Hematopoietic multipotent progenitor cell treated with erythropoietin and hydrocortisone succinate and interleukin-3 and kit ligand, for 17 days (in vitro differentiated cells): ENCODE results near the gene WDR48.

Experiments used
- DNase-seq: peaks from one replicate; pipeline ENCODE4 v3.0.0-alpha.2; 2015; ENCODE audit warnings: low spot score

The WDR48 gene

DNA sequence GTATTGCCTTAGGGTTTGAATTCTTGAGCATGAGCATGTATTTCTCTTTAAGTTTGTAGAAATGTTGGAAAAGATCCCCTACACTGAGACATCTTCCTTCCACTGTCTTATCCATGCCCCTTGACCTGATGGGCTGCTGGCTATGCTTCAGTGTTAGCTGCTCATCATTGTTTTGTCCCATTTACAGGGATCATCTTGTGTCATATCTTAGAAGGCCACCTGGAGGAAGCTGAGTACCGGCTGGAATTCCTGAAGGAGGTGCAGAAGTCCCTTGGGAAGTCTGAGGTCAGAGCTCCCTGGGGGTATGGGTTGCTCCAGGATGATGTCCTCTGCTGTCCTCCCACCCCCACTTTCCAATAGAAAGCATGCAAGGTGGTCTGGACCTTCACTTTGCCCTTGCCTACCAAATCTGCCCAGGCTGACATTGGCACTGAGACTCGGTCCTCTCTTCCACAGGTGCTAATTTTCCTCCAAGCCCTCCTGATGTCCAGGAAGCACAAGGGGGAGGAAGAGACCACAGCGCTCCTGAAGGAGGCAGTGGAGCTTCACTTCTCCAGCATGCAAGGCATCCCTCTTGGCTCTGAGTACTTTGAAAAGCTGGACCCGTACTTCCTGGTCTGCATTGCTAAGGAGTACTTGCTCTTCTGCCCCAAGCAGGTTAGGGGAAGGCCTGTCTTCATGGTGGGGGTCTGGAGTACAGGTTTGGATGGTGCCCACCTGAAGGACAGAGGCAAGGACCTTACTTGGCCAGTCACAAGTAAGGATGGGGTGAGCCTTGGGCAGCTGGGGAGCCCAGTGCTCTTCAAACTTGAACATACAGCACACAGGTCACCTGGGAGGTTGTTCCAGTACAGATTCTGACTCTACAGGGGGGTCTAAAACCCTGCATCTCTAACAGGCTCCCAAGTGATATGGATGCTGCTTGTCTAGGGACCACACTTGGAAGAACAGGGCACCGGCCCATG, 73.3 kb downstream of the WDR48 start:
- no peak for DNase-seq

DNA sequence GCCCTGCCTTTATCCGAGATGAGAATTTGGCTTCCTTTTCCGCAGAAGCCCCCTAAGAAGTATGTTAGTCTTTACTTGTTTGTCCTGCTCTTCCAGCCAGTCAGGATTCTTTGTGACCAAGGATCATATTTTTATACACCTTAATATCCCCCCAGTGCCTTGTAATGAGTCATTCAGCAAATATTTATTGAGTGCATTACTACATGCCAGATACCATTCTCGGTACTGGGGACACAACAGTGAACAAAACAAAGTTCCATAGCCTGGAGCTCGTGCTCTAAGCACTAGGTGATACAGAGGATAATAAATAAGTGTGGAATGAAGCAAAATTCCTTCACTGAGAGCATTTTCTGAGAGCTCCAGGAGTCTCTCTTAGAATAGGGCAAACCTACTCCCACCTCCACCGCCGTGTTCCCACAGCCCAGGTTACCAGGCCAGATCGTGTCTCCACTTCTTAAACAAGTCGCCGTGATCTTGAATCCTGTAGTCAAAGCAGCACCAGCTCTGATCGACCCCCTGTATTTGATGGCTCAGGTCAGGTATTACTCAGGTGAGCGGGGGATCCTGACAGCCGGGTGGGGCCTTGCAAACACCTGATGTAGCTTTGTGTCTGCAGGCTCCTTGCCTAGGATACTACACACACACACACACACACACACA, 74.2 kb downstream of the WDR48 start:
- DNase-seq = no peak

DNA sequence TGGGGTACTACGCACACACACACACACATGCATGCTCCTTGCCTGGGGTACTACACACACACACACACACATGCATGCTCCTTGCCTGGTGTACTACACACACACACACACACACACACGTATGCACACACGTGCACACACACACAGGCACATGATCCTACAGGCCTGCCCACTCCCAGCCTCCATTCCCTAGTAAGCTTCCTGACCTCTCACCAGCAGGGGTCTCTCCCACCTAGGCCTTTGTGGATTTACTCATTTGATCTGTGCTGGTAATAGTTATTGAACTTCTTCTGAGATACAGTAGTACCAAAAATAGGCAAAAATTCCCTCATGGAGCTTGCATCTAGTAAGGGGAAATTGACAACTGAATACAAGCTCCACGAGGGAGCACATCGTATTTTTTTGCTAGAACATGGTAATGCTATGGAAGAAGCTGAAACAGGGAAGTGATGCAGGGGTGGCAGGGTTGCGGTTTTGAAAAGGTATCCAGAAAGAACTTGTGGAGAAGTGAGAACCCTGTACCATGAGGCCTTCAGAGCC, 74.8 kb downstream of the WDR48 start:
- DNase-seq = peak; percentile 65

DNA sequence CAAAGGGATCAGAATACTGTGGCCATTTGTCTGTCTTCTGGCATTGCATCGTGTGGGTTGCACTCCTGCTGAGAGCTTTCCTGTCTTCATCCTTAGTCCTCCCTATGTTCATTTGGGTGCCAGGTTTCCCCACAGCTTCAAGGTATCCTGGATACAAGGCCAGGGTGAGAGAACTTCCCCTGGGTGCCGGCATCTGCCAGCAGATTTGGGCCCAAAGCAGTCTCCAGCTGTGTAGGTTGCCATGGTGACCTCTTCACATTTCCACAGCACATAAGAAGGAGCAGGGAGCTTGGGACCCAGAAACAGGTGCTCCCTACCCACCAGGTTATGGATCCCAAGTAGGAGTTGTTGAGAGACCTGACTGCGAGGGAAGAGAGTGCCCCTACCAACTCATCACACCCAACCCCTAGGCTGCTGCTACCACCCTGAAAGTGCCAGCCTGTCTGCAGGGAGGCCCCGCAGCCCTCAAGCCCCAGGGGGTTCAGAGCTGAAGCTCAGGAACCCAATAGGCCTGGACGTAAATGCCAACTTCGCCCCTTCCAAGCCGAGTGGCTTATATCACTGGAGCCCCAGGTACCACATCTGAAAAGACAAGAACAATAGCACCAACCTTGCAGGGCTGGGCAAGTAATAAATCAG, 75.6 kb downstream of the WDR48 start:
- no peak for DNase-seq

DNA sequence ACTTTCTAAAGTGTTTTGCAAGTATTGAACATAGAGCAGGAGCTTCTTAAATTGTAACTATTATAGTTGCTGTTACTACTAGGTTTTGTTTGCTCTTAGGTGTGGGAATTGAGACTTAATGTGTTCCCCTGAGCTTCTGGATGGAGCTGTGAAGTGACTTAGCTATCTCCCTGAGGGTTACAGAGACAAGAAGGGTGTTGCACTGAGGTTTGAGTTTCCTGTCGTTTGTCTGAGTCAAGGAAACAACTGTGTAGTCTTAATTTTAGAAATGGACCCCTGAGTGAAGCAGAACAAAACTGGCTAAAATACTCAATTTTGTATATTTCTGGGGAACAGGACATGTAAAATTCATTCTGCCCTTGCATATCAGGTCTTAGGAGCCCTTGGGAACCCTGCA, 76.1 kb downstream of the WDR48 start:
- no peak for DNase-seq

DNA sequence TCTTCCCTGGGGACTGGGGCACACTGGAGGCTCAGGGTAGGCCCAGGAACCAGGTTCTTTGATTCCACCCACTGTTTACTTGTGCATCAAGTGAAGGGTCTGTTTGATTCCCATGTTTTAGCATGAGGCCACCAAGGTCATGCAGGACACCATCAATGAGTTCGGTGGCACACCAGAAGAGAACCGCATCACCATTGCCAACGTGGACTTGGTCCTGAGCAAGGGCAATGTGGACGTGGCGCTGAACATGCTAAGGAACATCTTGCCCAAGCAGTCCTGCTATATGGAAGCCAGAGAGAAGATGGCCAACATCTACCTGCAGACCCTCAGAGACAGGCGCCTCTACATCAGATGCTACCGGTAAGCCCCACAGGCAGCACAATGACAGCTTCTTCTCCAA, 77.1 kb downstream of the WDR48 start:
- no peak for DNase-seq

DNA sequence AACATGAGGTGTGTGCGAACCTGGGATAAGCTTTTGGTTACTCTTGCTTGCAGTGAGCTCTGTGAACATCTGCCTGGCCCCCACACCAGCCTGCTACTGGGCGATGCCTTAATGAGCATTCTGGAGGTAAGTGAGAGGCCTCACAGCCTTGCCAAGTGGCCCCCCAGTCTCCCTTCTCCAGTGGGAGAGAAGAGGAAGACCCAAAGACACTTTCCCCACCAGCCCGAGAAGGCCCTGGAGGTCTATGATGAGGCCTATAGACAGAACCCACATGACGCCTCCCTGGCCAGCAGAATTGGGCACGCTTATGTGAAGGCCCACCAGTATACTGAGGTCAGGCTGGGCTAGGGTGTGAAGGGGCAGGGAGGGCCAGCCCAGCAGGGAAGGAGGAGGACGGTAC, 78.2 kb downstream of the WDR48 start:
- no peak for DNase-seq

DNA sequence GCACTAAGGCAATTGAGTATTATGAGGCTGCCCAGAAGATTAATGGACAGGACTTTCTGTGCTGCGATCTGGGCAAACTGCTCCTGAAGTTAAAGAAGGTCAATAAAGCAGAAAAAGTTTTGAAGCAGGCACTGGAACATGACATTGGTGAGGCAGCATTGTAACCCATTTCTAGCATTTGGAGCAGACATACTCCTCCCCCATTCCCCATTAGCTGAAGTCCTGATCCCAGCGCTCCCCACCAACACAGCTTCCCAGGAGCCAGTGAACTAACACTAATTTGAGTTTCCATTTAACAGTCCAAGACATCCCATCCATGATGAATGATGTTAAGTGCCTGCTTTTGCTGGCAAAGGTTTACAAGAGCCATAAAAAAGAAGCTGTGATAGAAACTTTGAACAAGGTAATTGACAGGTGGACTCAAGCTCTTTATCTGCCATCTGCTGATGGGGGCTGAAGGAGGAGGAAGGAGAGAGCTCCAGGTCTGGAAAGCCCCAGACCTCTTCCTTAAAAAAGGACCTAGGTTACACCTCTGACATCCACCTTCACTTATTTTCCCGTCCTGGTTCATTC, 79.0 kb downstream of the WDR48 start:
- no peak for DNase-seq

DNA sequence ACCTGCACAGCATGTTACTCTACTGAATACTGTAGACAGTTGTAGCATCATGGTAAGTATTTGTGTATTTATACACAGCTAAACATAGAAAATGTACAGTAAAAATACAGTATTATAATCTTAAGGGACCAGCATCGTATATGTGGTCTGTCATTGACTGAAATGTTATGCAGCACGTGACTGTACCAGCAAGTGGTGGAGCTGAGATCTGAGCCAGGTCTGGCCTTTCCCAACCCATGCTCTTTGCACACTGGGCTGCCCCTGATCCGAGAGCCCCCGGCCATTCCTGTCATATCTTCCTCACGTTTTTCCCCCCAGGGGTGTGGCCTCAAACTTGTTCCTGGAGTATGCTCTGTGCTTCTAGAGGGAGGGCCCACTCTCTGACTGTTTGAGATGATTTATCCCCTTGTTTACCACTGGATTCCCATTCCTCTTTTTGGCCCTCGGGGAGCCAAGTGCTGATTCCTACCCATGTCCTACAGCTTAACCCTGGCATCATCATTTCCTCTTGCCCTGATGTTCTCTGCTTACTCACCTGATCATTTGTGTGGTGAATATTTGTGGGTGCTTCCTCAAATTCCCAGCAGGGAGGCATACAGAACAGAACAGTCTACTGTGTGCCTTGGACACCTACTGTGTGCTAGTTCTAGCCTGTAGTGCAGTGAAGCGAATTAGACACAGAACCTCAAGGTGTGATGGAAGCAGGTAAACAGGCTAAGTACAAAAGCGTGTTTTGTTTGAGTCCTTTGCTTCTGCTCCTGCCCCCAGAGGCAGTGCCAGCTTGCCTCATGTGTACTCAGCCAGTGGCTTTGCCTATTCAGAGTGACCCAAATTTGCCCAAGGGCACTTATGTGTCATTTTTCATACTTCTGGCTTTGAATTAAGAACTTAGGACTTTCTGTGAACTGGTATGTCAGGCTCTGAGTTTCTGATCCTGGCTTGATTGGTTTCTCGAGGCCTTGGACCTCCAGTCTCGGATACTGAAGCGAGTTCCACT, 80.6 kb downstream of the WDR48 start:
- DNase-seq = no peak

DNA sequence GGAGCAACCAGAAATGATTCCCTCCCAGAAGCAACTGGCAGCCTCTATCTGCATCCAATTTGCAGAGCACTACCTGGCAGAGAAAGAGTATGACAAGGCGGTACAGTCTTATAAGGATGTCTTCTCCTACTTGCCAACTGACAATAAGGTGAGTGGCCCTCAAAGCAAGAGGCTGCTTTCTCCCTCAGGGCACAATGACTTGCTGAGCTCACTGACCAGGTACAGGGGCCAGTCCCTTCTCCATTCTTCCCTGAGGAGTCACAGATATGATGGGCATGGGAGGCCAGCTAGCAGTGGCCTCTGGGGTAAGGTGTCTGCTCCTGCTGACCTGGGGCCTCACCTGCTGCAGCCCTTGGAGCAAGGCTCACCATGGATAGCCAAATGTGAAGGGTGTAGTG, 81.3 kb downstream of the WDR48 start:
- no peak for DNase-seq

DNA sequence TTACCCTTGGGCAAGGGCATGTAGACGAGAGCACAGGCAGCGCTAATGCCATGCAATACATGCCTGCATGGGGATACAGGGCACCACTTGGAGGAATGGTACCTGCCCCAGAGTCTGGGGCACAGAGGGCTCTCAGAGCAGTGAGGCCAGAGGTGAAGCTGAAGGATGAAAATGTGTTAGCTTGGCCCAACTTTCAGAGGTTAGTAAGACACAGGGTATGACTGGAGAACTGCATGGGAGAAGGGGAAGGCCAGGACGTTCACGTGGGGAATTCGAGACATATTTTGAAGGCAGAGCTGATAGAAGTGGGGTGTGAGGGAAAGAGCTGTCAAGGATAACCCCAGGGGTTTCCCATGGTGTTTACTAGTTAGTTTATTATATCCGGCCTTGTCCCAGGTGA, 82.0 kb downstream of the WDR48 start:
- no peak for DNase-seq

DNA sequence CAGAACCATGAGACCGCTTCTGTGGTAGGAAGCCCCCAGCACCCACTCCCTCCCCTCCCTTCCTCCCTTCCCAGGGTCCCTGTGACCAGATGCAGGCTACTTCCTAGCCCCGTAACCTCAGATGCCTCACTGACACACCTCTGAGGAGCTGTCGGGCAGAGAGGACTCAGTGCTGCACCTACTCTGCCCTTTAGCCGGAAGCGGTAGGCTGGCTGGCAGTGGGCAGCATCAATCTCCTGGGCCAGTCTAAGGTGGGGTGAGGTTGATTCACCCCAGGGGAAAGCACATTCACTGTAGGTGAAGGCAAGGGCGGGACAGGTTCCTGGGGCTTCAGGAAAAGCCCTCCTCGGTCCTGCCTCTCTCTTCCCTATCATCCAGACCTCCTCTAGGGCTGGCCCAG, 82.5 kb downstream of the WDR48 start:
- DNase-seq = no peak

DNA sequence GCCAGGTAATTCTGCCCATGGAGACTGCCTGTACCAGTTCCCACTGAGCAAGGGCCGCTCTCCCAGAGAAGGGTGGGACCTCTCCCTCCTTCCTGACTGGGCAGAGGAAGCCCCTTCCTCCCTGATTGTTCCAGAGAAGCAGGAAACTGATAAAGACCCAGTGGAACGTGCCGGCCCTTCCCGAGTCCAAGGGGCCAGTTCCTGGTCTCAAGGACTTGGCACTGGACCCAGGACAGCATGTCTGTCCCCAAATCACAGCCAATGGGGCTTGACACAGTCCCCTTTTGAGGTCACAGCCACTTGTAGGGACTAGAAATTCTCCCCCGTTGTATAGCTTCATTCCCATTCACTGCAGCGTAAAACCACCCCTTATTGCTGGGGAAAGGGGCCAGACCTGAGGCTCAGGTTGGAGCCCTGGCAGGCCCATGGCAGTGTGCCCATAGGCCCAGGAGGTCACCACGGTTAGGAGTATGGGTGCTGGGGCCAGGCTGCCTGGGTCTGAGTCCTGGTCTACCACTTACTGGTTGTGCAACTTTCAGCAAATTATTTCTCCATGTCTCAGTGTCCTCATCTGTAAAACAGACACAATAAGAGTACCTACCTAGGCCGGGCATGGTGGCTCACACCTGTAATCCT, 83.5 kb downstream of the WDR48 start:
- DNase-seq = no peak

DNA sequence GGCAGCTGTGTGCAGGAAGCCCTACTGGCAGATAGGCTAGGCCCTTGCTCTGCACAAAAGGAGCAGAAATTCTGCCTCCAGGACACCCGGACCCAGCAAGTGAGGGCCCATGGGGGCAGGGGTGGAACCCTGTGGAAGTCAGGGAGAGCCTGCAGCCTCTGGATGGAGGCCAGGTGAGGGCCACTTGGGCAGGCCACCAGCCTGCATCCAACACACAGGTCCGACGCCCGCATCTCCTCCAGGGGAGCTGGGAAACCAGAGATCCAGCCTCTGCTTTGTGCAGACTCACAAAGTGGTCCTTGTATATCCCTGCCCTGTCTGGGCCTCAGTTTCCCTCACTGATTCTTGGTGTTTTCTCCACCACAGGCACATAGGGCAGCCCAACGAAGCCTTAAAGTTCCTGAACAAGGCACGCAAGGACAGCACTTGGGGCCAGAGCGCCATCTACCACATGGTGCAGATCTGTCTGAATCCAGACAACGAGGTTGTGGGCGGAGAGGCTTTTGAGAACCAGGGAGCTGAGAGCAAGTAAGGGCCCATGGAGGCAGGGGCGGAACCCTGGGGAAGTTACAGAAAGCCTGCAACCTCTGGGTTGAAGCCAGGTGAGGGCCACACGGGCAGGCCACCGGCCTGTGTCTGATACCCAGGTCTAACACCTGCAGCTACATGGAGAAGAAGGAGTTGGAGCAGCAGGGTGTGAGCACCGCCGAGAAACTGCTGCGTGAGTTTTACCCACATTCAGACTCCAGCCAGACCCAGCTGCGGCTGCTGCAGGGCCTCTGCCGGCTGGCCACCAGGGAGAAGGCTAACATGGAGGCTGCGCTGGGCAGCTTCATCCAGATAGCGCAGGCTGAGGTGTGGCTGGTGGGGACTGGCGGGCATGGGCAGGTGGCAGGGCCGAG, 85.0 kb downstream of the WDR48 start:
- DNase-seq = no peak

DNA sequence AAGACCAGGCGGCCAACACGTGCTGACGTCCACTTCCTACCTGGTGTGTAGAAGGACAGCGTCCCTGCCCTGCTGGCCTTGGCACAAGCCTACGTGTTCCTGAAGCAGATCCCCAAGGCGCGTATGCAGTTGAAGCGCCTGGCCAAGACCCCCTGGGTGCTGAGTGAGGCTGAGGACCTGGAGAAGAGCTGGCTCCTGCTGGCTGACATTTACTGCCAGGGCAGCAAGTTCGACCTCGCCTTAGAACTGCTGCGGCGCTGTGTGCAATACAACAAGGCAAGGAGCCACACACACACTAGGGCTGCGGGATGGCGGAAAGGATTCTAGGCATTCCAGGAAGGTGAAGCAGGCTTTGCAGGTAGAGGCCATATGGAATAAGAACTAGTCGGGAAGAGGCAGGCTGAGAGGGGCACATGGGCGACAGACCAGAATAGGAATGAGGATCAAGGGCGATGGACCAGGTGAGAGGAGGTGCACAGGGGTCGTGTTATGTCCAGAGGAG, 85.7 kb downstream of the WDR48 start:
- DNase-seq = no peak

DNA sequence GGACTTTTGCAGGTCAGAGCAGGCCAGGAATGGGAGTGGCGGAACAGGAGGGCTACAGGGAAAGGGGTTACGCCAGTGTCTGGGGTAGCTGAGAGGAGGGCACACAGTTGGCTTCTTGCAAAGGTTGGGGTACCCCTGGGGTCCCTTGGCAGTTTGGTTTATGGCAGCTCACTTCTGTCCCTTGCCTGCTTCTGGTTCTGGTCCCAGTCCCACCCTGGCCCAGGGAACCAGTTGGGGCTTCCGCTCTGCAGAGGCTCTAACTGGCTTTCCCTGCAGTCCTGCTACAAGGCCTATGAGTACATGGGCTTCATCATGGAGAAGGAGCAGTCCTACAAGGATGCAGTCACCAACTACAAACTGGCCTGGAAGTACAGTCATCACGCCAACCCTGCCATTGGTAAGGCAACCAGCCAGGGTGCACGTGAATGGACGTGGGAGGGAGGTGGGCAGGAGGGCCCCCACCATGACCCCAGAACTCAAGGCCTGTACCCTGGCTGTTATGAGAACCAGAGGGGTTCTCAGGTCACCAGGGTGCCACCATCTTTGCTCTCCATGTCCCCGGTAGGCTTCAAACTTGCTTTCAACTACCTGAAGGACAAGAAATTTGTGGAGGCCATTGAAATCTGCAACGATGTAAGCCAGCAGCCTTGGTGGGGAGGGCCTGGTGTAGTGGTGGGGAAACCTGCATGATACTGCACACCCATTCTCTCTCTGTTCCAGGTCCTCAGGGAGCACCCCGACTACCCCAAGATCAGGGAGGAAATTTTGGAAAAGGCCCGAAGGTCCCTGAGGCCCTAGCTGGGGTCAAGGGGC, 86.4 kb downstream of the WDR48 start:
- DNase-seq = no peak

DNA sequence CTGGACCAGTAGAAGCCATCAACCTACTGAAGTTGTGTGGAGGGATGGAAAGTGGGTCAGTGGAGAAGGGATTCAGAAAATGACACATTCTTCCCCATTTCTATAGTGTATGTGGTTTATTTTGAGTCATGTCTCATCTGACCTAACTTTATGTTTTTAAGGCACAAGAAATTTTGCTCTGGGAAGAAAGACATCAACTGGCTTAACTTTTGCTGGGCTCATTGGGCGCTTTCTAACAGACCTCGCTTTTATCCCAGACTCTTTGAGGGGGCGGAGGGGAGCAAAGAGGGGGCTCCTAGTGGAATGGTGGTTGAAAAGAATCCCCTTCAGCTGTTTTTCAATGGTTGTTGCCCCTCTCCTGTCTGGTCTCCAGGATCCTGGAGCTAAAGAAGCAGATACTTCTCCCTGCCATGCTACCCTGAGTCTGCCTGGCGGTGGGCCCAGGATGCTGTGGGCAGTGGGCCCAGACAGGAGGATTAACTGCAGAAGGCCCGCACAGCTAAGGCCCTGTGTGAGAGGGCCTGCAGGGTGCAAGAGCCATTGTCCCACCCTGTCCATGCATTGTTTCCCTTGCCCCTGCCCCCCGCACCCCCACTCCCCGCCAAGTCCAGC, 87.1 kb downstream of the WDR48 start:
- DNase-seq = no peak

DNA sequence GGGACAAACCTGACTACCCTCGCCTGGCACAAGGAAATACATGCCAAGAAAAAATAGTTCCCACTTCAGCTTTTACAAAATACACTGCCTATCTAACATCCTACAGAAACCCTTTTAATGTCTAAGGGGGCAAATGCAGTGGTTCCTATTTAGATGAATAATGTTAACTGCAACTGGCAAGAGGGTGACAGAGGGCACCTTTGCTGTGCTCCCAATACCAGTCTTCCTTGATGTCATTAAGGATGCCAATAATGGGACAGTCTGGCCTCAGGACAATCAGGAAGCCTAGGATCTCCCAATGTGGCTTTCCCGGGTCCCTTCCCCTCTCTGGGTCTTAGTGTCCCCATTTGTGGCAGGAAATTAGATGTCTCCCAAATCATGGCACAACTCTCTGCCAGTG, 87.6 kb downstream of the WDR48 start:
- no peak for DNase-seq
